H1 (cell line): ENCODE results near the gene INPP4B. TPM values are rescaled to one million over a fixed set of nuclear protein-coding genes. Genes with fewer than 3 reads are reported as not detected.

Experiments used
- CTCF ChIA-PET: fragments of 300-600 bp; sonication (Branson Sonifier 250); formaldehyde crosslinking; loops from one replicate; lab custom pipeline; 2021; ENCODE audit not compliant: partially characterized antibody; lab: Charles Lee
- POLR2A ChIA-PET: fragments of 300-600 bp; sonication (Branson Sonifier 250); formaldehyde crosslinking; loops from one replicate; lab custom pipeline; 2021; ENCODE audit warnings: inconsistent platforms; ENCODE audit not compliant: partially characterized antibody; lab: Charles Lee
- DNase-seq, 2 experiments: peaks; one replicate each; pipeline versions ENCODE4 v3.0.0 to v3.0.0-alpha.2; 2010 to 2022; ENCODE audit warnings: low spot score in 2 of 2, low read depth in 1 of 2, mixed read lengths in 1 of 2
- FAIRE-seq: peaks from 2 replicates; lab custom pipeline; 2011; peaks lifted over from hg19 to GRCh38; lab: Jason Lieb, UNC
- H2AFZ ChIP-seq: 2 replicates; pipeline ENCODE4 v1.8.1; 2012; ENCODE audit warnings: low read length, inconsistent platforms
- H2AK5ac ChIP-seq: 2 replicates; pipeline ENCODE4 v1.6.1; 2013; ENCODE audit warnings: low read depth, low read length
- H2BK120ac ChIP-seq: replicated peaks from 2 replicates; pipeline ENCODE3; 2013; ENCODE audit warnings: low read depth, low read length, inconsistent platforms
- H2BK12ac ChIP-seq: 2 replicates; pipeline ENCODE4 v1.6.1; 2013; ENCODE audit warnings: low read depth, low read length
- H2BK15ac ChIP-seq: 2 replicates; pipeline ENCODE4 v1.6.1; 2013; ENCODE audit warnings: low read length
- H2BK20ac ChIP-seq: 2 replicates; pipeline ENCODE4 v1.6.1; 2013; ENCODE audit warnings: low read length
- H2BK5ac ChIP-seq: 2 replicates; pipeline ENCODE4 v1.6.1; 2013; ENCODE audit warnings: low read depth, low read length
- H3K14ac ChIP-seq: 2 replicates; pipeline ENCODE4 v1.6.1; 2013; ENCODE audit warnings: inconsistent platforms; ENCODE audit not compliant: insufficient read length
- H3K18ac ChIP-seq: 2 replicates; pipeline ENCODE4 v1.6.1; 2013; ENCODE audit warnings: low read length; ENCODE audit errors: extremely low read depth
- H3K23ac ChIP-seq: 2 replicates; pipeline ENCODE4 v1.6.1; 2013; ENCODE audit warnings: inconsistent platforms; ENCODE audit not compliant: insufficient read length
- H3K23me2 ChIP-seq: 2 replicates; pipeline ENCODE4 v1.6.1; 2013; ENCODE audit warnings: low read depth, low read length
- H3K27ac ChIP-seq: 2 replicates; pipeline ENCODE4 v1.6.1; 2011; ENCODE audit warnings: low read depth, low read length, inconsistent platforms
- H3K27me3 ChIP-seq, 4 experiments: replicated peaks in 1 of 4; 1 replicate in 1 of 4; 2 replicates in 3 of 4; pipeline versions ENCODE4 v1.6.1 to v1.8.1; 2011 to 2013; ENCODE audit warnings: low read length in 3 of 4, mild to moderate bottlenecking in 3 of 4, inconsistent platforms in 2 of 4, mixed read lengths in 2 of 4, moderate library complexity in 1 of 4; ENCODE audit not compliant: control insufficient read depth in 3 of 4, insufficient read depth in 3 of 4; ENCODE audit errors: extremely low read depth in 1 of 4
- H3K36me3 ChIP-seq, 4 experiments: 2 replicates each; pipeline versions ENCODE4 v1.6.1 to v1.8.1; 2011 to 2013; ENCODE audit warnings: mild to moderate bottlenecking in 4 of 4, low read length in 3 of 4, moderate library complexity in 2 of 4, control low read depth in 1 of 4, inconsistent platforms in 1 of 4; ENCODE audit not compliant: insufficient read depth in 4 of 4, control insufficient read depth in 2 of 4
- H3K4ac ChIP-seq: replicated peaks from 2 replicates; pipeline ENCODE3; 2013; ENCODE audit warnings: low read length, low read depth, mixed read lengths, inconsistent platforms; ENCODE audit not compliant: insufficient read length
- H3K4me1 ChIP-seq, 4 experiments: replicated peaks in 1 of 4; 1 replicate in 1 of 4; 2 replicates in 3 of 4; pipeline versions ENCODE4 v1.6.1 to v1.8.1; 2011 to 2013; ENCODE audit warnings: low read length in 3 of 4, inconsistent platforms in 2 of 4, mixed read lengths in 1 of 4; ENCODE audit not compliant: insufficient read depth in 4 of 4, control insufficient read depth in 3 of 4
- H3K4me2 ChIP-seq, 2 experiments: 2 replicates each; pipeline versions ENCODE4 v1.6.1 to v1.8.1; 2011 to 2013; ENCODE audit warnings: low read depth in 2 of 2, low read length in 2 of 2, control low read depth in 1 of 2, inconsistent platforms in 1 of 2, mild to moderate bottlenecking in 1 of 2; ENCODE audit not compliant: insufficient read depth in 1 of 2
- H3K4me3 ChIP-seq, 4 experiments: fragments of 200-600, 300-600 bp in 1 of 4; sonication (generic), shearing (Covaris generic), sonication (Bioruptor Twin) in 1 of 4; 2 replicates each; pipeline versions ENCODE4 v1.5.1 to v1.8.1; 2011 to 2016; ENCODE audit warnings: low read length in 4 of 4, low read depth in 3 of 4, control low read depth in 2 of 4, inconsistent platforms in 2 of 4, mild to moderate bottlenecking in 2 of 4, mixed read lengths in 1 of 4, moderate library complexity in 1 of 4; ENCODE audit not compliant: insufficient read depth in 2 of 4; ENCODE audit errors: extremely low read depth in 1 of 4
- H3K56ac ChIP-seq: replicated peaks from 2 replicates; pipeline ENCODE3; 2013; ENCODE audit warnings: low read depth, mild to moderate bottlenecking, mixed read lengths, low read length, inconsistent platforms; ENCODE audit not compliant: insufficient read length
- H3K79me1 ChIP-seq: 2 replicates; pipeline ENCODE4 v1.6.1; 2013; ENCODE audit warnings: low read depth, low read length, control low read depth
- H3K79me2 ChIP-seq, 2 experiments: 2 replicates each; pipeline versions ENCODE4 v1.6.1 to v1.8.1; 2012 to 2013; ENCODE audit warnings: low read length in 2 of 2, mild to moderate bottlenecking in 2 of 2, inconsistent platforms in 1 of 2; ENCODE audit not compliant: insufficient read depth in 2 of 2, control insufficient read depth in 1 of 2
- H3K9ac ChIP-seq, 4 experiments: replicated peaks in 1 of 4; 1 replicate in 1 of 4; 2 replicates in 3 of 4; pipeline versions ENCODE4 v1.6.1 to v1.8.1; 2011 to 2013; ENCODE audit warnings: low read depth in 3 of 4, low read length in 3 of 4, control low read depth in 2 of 4, mild to moderate bottlenecking in 2 of 4, moderate library complexity in 2 of 4, inconsistent platforms in 1 of 4; ENCODE audit errors: extremely low read depth in 1 of 4
- H3K9me3 ChIP-seq, 2 experiments: 2 replicates each; pipeline versions ENCODE4 v1.6.1 to v1.8.1; 2012 to 2013; ENCODE audit warnings: mild to moderate bottlenecking in 2 of 2, moderate library complexity in 2 of 2, control low read depth in 1 of 2, inconsistent platforms in 1 of 2, low read depth in 1 of 2, low read length in 1 of 2, mixed read lengths in 1 of 2; ENCODE audit not compliant: insufficient read depth in 2 of 2
- H4K20me1 ChIP-seq, 2 experiments: replicated peaks in 1 of 2; 2 replicates each; pipeline versions ENCODE3 to v1.8.1; 2011 to 2013; ENCODE audit warnings: inconsistent platforms in 2 of 2, low read length in 2 of 2, mild to moderate bottlenecking in 1 of 2; ENCODE audit not compliant: insufficient read depth in 2 of 2, control insufficient read depth in 1 of 2
- H4K5ac ChIP-seq: 2 replicates; pipeline ENCODE4 v1.6.1; 2013; ENCODE audit warnings: low read length, low read depth, mixed read lengths, inconsistent platforms; ENCODE audit not compliant: insufficient read length
- H4K8ac ChIP-seq: 2 replicates; pipeline ENCODE4 v1.8.0; 2013; ENCODE audit warnings: mild to moderate bottlenecking, moderate library complexity, low read length, inconsistent platforms; ENCODE audit not compliant: insufficient read depth; ENCODE audit errors: extremely low read depth
- H4K91ac ChIP-seq: replicated peaks from 2 replicates; pipeline ENCODE3; 2013; ENCODE audit warnings: low read length, mixed read lengths, inconsistent platforms; ENCODE audit not compliant: insufficient read length
- CHD2 ChIP-seq: IDR thresholded peaks from 2 replicates; pipeline ENCODE4 v1.6.1; 2012; ENCODE audit warnings: low read length, improper control_type of control experiment
- EGR1 ChIP-seq: IDR thresholded peaks from 2 replicates; pipeline ENCODE4 v1.6.1; 2011; ENCODE audit warnings: low read depth, low read length, borderline replicate concordance
- JUN ChIP-seq: IDR thresholded peaks from 2 replicates; pipeline ENCODE4 v1.6.1; 2011; ENCODE audit warnings: low read depth, mild to moderate bottlenecking, improper control_type of control experiment, low read length
- KDM1A ChIP-seq: fragments of 200-600, 300-600 bp; sonication (generic); IDR thresholded peaks from 2 replicates; pipeline ENCODE4 v1.7.1; 2016; ENCODE audit warnings: mild to moderate bottlenecking, low read length, borderline replicate concordance
- NANOG ChIP-seq: IDR thresholded peaks from 2 replicates; pipeline ENCODE4 v1.6.1; 2011; ENCODE audit warnings: low read length, low read depth, mild to moderate bottlenecking, inconsistent platforms; ENCODE audit not compliant: insufficient read depth, poor library complexity, severe bottlenecking
- POLR2AphosphoS5 ChIP-seq: IDR thresholded peaks from 2 replicates; pipeline ENCODE4 v1.6.1; 2011; ENCODE audit warnings: low read depth, low read length
- RXRA ChIP-seq: IDR thresholded peaks from 2 replicates; pipeline ENCODE4 v1.6.1; 2011; ENCODE audit warnings: low read depth, mild to moderate bottlenecking, low read length, moderate library complexity; ENCODE audit not compliant: insufficient read depth
- TEAD4 ChIP-seq: IDR thresholded peaks from 2 replicates; pipeline ENCODE4 v1.6.1; 2012; ENCODE audit warnings: low read depth, low read length, inconsistent platforms, mixed read lengths
- USF2 ChIP-seq: IDR thresholded peaks from 2 replicates; pipeline ENCODE4 v1.6.1; 2011; ENCODE audit warnings: low read length, improper control_type of control experiment
- WGBS, 2 experiments: shearing (Covaris generic) in 1 of 2; methylation state at CpG; one replicate each; pipeline versions ENCODE4 v1.1.6 to v1.1.7; 2013 to 2015; ENCODE audit warnings: low lambda C conversion rate in 2 of 2, mixed read lengths in 2 of 2, inconsistent platforms in 1 of 2, low coverage in 1 of 2, missing lambda C conversion rate in 1 of 2; ENCODE audit not compliant: insufficient replicate concordance in 2 of 2, insufficient coverage in 1 of 2, insufficient read length in 1 of 2; ENCODE audit errors: extremely low coverage in 1 of 2, missing lambda C conversion rate in 1 of 2; 5-methylcytosine and 5-hydroxymethylcytosine counted together
- polyA plus RNA-seq, 7 experiments: library from polyadenylated mRNA; depleted of rRNA in 3 of 7; stranded (reverse) in 5 of 7; unstranded in 2 of 7; fragments of >200 nt in 5 of 7; fragments of 200-250 nt in 2 of 7; gene quantifications; 1 replicate in 5 of 7; 2 replicates in 1 of 7; 4 replicates in 1 of 7; pipeline versions ENCODE4 v1.2.1 to v1.2.3, GENCODE V29; 2011 to 2013; ENCODE audit warnings: missing spikeins in 2 of 7, mixed read lengths in 2 of 7
- total RNA-seq: library from RNA; stranded (reverse); fragmentation: NEBNext Ultra II Directional; extraction: Animal tissue kit (Norgen Biotek cat#: 25700); gene quantifications from 2 replicates; pipeline ENCODE4 v1.2.1, GENCODE V29; 2021

The INPP4B gene
- total and polyA plus RNA-seq, 2 of the 8 experiments (the other 6 are each of a cell fraction or from before 2014, with no cell fraction given) = 0.11 to 0.54 TPM

DNA sequence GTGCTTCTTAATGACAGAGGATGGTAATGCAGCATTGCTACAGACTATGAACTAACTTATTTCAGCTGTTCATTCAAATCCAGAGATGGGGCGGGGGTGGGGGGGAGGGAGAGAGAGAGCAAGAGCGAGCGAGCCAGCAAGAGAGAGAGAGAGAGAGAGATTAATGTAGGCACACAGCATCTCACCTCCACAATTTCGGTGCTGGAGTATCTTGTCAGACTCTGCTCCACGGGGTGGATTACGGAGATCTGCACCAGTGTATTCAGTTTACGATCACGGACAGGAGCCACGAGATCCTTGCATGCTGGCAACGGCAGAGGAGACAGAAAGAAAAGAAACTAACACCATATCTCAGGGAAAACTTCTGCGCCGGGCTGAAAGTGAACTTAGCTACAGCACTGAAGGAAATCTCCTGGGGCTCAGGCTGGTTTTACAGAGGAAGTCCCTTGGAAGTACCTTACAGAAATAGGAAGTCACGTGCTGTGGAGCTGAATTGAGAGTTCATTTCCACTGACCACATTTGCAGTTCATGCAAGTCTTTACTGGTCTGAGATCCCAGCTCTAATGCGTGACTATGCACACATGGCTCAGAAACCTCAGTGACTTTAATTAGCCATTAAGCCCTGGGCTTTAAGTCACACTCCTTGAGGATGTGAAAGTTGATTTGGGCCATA is 440.9 kb downstream of the INPP4B start:
- WGBS, 2 experiments = 69% methylated on average over 11 of the region's 14 CpGs; no CpG with 5 or more reads in 1 of the 2 experiments
- H2BK20ac ChIP-seq = peak overlapping the region; percentile 83
- no peak overlapping the region for H3K56ac ChIP-seq
- H3K9ac ChIP-seq = peak overlapping the region in 1 of 4 experiments; percentile 31; a peak in 1 of 7 replicates
- H3K79me1 ChIP-seq = no peaks in the 10 kb centered on the region
- H3K18ac ChIP-seq = peak overlapping the region; percentile 34; the same call in 1 of the 2 replicates
- FAIRE-seq (no peak), DNase-seq (no peak)
- H3K27ac ChIP-seq = no peak overlapping the region
- H4K5ac ChIP-seq = no peak overlapping the region
- peaks cover 0 to 16% (median 11%) of the 10 kb centered on the region in 4 experiments; a peak in 4 of 7 replicates for H3K4me1 ChIP-seq
- peak overlapping the region; percentile 73 for H2BK12ac ChIP-seq
- ChIA-PET CTCF (interaction anchor here (0.7 to 1.4 kb wide), 2 partner anchors 13 to 286 kb away, joined by 3 read pairs; no protein-coding TSS in a partner anchor), POLR2A (interaction anchor here (1.6 kb wide), 1 partner anchor 12 kb away, joined by 7 read pairs; no protein-coding TSS in a partner anchor)
- H2BK120ac ChIP-seq = peak overlapping the region; percentile 73
- no peak overlapping the region for H3K14ac ChIP-seq
- H3K23ac ChIP-seq = no peak overlapping the region
- H3K9me3 ChIP-seq = no peaks in the 10 kb centered on the region
- H2BK15ac ChIP-seq = peak overlapping the region; percentile 76
- H2AK5ac ChIP-seq = 0 out of 2 replicates have a peak overlapping the region, but pooled peaks have one; percentile 11
- H3K27me3 ChIP-seq = peaks cover 0 to 1% (median 0%) of the 10 kb centered on the region in 4 experiments; a peak in 1 of 7 replicates
- peak overlapping the region; percentile 73; the same call in 1 of the 2 replicates for H2BK5ac ChIP-seq
- no peaks in the 10 kb centered on the region for H4K20me1 ChIP-seq
- H3K79me2 ChIP-seq = no peaks in the 10 kb centered on the region
- H4K91ac ChIP-seq = no peak overlapping the region
- H3K4me2 ChIP-seq = peak overlapping the region; percentile 41 to 75
- no peaks in the 10 kb centered on the region for H3K36me3 ChIP-seq
- H3K4ac ChIP-seq = no peak overlapping the region
- 0 out of 8 replicates have a peak overlapping the region, but pooled peaks of 1 of the 4 experiments have one; percentile 4 for H3K4me3 ChIP-seq
- H4K8ac ChIP-seq = no peak overlapping the region
- H3K23me2 ChIP-seq = no peaks in the 10 kb centered on the region
- peak overlapping the region; percentile 97 for H2AFZ ChIP-seq
- TF ChIP-seq KDM1A (no peak), EGR1 (no peak), NANOG (no peak), JUN (no peak), POLR2AphosphoS5 (no peak), TEAD4 (no peak), RXRA (no peak), USF2 (no peak), CHD2 (no peak)
